ENCODE results near the gene RAPGEF2.

GRCh38 chr4:159344877-159345276, 242.0 kb downstream of the RAPGEF2 start:
- TF ChIP-seq CTCF (conservative IDR thresholded peaks at IDR 0.05) (no peak), EZH2 (IDR thresholded peaks at IDR 0.05; ENCODE audit: low read depth) (no peak)

Data from PC-9 (cell line).